ENCODE measurements around the gene RNF111. TPM values are rescaled to one million over a fixed set of nuclear protein-coding genes. Genes with fewer than 3 reads are reported as not detected.

RNF111 gene
- total RNA-seq, 2 donors from 2014 or later = 21.8 to 31.4 TPM

DNA sequence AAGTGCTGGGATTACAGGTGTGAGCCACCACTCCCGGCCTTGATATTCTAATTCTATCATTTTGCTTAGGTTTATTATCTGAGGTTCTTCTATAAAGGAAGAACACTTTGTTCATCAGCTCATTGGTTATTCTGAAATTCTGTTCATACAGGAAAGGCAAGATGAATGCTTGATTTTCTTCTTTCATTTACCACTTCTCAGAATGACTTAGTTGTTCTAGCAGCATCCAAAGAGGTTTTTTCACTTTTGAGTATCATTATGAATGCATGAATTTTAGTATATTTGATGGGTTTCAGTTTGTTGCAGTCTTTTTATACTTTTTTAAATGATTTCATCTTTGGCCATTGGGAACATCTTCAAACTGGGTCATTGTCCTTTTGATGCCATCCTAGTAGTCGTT is 51.8 kb downstream of the RNF111 start:
- no peak for DNase-seq
- H3K4me1 ChIP-seq = no peaks in the 10 kb centered on the region
- no peak overlapping the region for H3K4me3 ChIP-seq
- no peaks in the 10 kb centered on the region for H3K9me3 ChIP-seq
- intact Hi-C loops (cut with DNase I) = no loop called here
- no peaks in the 10 kb centered on the region for H3K27me3 ChIP-seq
- H3K36me3 ChIP-seq = no peaks in the 10 kb centered on the region
- TF ChIP-seq CTCF (IDR thresholded peaks at IDR 0.05) = no peak
- H3K9ac ChIP-seq (ENCODE audit: low read depth in 2 of 2, low read length in 2 of 2) = no peak overlapping the region
- no peak overlapping the region for H3K27ac ChIP-seq

GRCh38 chr15:59042041-59042440 is 54.6 kb downstream of the RNF111 start:
- Histone ChIP-seq H3K27me3 (no peaks in the 10 kb centered on the region), H3K4me3 (no peak overlapping the region), H3K27ac (no peak overlapping the region), H3K9ac (ENCODE audit: low read depth in 2 of 2, low read length in 2 of 2) (no peak overlapping the region), H3K9me3 (no peaks in the 10 kb centered on the region), H3K36me3 (no peaks in the 10 kb centered on the region), H3K4me1 (no peaks in the 10 kb centered on the region)
- intact Hi-C loops (cut with DNase I) = no loop called here
- DNase-seq = no peak
- no peak for TF ChIP-seq CTCF (IDR thresholded peaks at IDR 0.05)

- intact Hi-C loops (cut with DNase I) = no loop called here
Observed at GRCh38 chr15:59048897-59049296, 61.4 kb downstream of the RNF111 start.

DNA sequence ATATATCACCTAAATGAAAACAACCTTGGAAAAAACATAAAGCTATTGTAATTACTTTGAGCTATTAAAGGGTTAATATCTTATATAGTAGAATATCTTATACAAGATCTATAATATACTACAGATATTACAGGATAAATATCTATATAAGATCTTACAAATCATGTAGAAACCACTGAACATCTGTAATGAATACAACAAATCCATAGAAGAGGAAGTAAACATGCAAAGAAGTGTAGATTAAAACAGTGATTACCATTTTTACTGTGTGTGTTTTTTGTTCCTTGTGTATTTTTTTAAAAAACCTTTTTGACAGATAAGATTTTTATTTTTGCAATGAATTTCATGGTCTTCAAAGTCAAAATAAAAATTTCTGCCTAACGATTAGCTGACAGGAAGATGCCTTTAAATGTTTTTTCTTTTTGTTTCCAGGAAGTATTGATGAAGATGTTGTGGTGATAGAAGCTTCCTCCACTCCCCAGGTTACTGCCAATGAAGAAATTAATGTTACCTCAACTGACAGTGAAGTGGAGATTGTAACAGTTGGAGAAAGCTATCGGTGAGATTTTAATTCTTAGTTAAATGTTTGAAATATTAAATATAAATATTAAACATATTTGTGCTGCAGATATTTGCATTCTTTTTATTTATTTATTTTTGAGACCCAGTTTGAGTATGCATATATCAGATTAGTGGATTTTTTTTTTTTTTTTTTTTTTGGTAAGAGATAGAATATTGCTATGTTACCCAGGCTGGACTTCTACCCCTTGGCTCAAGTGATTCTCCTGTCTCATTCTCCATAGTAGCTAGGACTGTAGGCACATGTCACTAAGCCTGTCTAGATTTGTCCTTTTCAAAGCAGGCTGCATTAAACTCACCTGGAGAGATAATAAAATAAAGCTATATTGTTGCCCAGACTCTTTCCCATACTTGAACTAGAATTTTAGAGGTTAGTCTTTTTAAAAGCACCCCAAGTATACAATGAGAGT is 64.7 kb downstream of the RNF111 start:
- H3K36me3 ChIP-seq = no peaks in the 10 kb centered on the region
- no peak for TF ChIP-seq CTCF (IDR thresholded peaks at IDR 0.05)
- intact Hi-C loops (cut with DNase I) = no loop called here

More at GRCh38 chr15:59048897-59049296, 61.4 kb downstream of the RNF111 start:
- H3K27ac ChIP-seq = no peak overlapping the region
- no peaks in the 10 kb centered on the region for H3K27me3 ChIP-seq
- no peak for TF ChIP-seq CTCF (IDR thresholded peaks at IDR 0.05)
- H3K36me3 ChIP-seq = no peaks in the 10 kb centered on the region
- no peak for DNase-seq
- H3K9me3 ChIP-seq = no peaks in the 10 kb centered on the region
- no peak overlapping the region for H3K9ac ChIP-seq (ENCODE audit: low read depth in 2 of 2, low read length in 2 of 2)
- H3K4me3 ChIP-seq = no peak overlapping the region
- H3K4me1 ChIP-seq = no peaks in the 10 kb centered on the region

GRCh38 chr15:59052915-59053407 is 65.5 kb downstream of the RNF111 start:
- Histone ChIP-seq H3K4me1 (no peaks in the 10 kb centered on the region), H3K27me3 (no peaks in the 10 kb centered on the region), H3K36me3 (no peaks in the 10 kb centered on the region), H3K9me3 (no peaks in the 10 kb centered on the region), H3K9ac (ENCODE audit: low read depth in 2 of 2, low read length in 2 of 2) (no peak overlapping the region), H3K27ac (no peak overlapping the region), H3K4me3 (no peak overlapping the region)
- intact Hi-C loops (cut with DNase I) = no loop called here
- no peak for TF ChIP-seq CTCF (IDR thresholded peaks at IDR 0.05)
- DNase-seq = no peak

More for the DNA sequence above, 64.7 kb downstream of the RNF111 start:
- H3K4me1 ChIP-seq = no peaks in the 10 kb centered on the region
- no peaks in the 10 kb centered on the region for H3K9me3 ChIP-seq
- DNase-seq = no peak
- no peak overlapping the region for H3K4me3 ChIP-seq
- H3K9ac ChIP-seq (ENCODE audit: low read depth in 2 of 2, low read length in 2 of 2) = no peak overlapping the region
- H3K27ac ChIP-seq = no peak overlapping the region
- H3K27me3 ChIP-seq = no peaks in the 10 kb centered on the region
